Adipocyte (in vitro differentiated cells): ENCODE results near the gene ARHGAP29.
"Not testable (repeated sequence)": the region's sequence is repeated elsewhere in the genome, so short reads cannot be mapped to it uniquely, and the experiment has no call there.

Experiments
- DNase-seq: peaks from one replicate; pipeline ENCODE4 v3.0.0-alpha.2; 2015; ENCODE audit warnings: low read depth
- H3K27me3 ChIP-seq: replicated peaks from 2 replicates; pipeline ENCODE4 v1.7.0; 2013; ENCODE audit warnings: mild to moderate bottlenecking, low read length, moderate library complexity; ENCODE audit not compliant: control insufficient read depth, insufficient read depth
- H3K36me3 ChIP-seq: 2 replicates; pipeline ENCODE4 v1.7.0; 2013; ENCODE audit warnings: low read length, mild to moderate bottlenecking, moderate library complexity; ENCODE audit not compliant: control insufficient read depth, insufficient read depth, severe bottlenecking
- H3K4me1 ChIP-seq: 2 replicates; pipeline ENCODE4 v1.7.0; 2013; ENCODE audit warnings: mild to moderate bottlenecking, low read length, moderate library complexity; ENCODE audit not compliant: control insufficient read depth, insufficient read depth
- H3K4me3 ChIP-seq: 2 replicates; pipeline ENCODE4 v1.7.0; 2013; ENCODE audit warnings: mild to moderate bottlenecking, low read length, moderate library complexity
- H3K9ac ChIP-seq: 2 replicates; pipeline ENCODE4 v1.7.0; 2013; ENCODE audit warnings: mild to moderate bottlenecking, low read length, moderate library complexity
- H3K9me3 ChIP-seq: 2 replicates; pipeline ENCODE4 v1.7.0; 2013; ENCODE audit warnings: mild to moderate bottlenecking, low read length, moderate library complexity; ENCODE audit not compliant: control insufficient read depth

ARHGAP29 gene

GRCh38 chr1:94164121-94164520 is 73.3 kb downstream of the ARHGAP29 start:
- not testable (repeated sequence) for H3K9ac ChIP-seq, H3K4me3 ChIP-seq, DNase-seq, H3K4me1 ChIP-seq, H3K27me3 ChIP-seq, H3K9me3 ChIP-seq, H3K36me3 ChIP-seq

GRCh38 chr1:94163249-94163648 is 74.1 kb downstream of the ARHGAP29 start:
- not testable (repeated sequence) for H3K36me3 ChIP-seq, H3K9ac ChIP-seq, H3K9me3 ChIP-seq, H3K27me3 ChIP-seq, H3K4me1 ChIP-seq, H3K4me3 ChIP-seq, DNase-seq

- H3K27me3 ChIP-seq: no peaks in the 10 kb centered on the region
- H3K9me3 ChIP-seq: peaks cover under 1% of the 10 kb centered on the region
- H3K36me3 ChIP-seq: no peaks in the 10 kb centered on the region
- peak overlapping the region; percentile 20 for H3K4me3 ChIP-seq
- H3K4me1 ChIP-seq: peaks cover 10% of the 10 kb centered on the region
- peak; percentile 66 for DNase-seq
- H3K9ac ChIP-seq: no peak overlapping the region
These were observed 76.6 kb downstream of the ARHGAP29 start for GRCh38 chr1:94160811-94161210.

GRCh38 chr1:94156096-94156625 is 81.2 kb downstream of the ARHGAP29 start:
- no peaks in the 10 kb centered on the region for H3K27me3 ChIP-seq
- no peak overlapping the region for H3K9ac ChIP-seq
- peaks cover 15% of the 10 kb centered on the region for H3K4me1 ChIP-seq
- H3K4me3 ChIP-seq: no peak overlapping the region
- no peaks in the 10 kb centered on the region for H3K36me3 ChIP-seq
- H3K9me3 ChIP-seq: no peaks in the 10 kb centered on the region
- peak; percentile 48 for DNase-seq

GRCh38 chr1:94154989-94155388 is 82.4 kb downstream of the ARHGAP29 start:
- no peaks in the 10 kb centered on the region for H3K27me3 ChIP-seq
- no peak overlapping the region for H3K4me3 ChIP-seq
- peak; percentile 31 for DNase-seq
- no peak overlapping the region for H3K9ac ChIP-seq
- no peaks in the 10 kb centered on the region for H3K9me3 ChIP-seq
- H3K4me1 ChIP-seq: peaks cover 5% of the 10 kb centered on the region
- H3K36me3 ChIP-seq: no peaks in the 10 kb centered on the region

- Histone ChIP-seq H3K4me1 (peaks cover 5% of the 10 kb centered on the region), H3K36me3 (no peaks in the 10 kb centered on the region), H3K9me3 (no peaks in the 10 kb centered on the region), H3K9ac (no peak overlapping the region), H3K4me3 (no peak overlapping the region), H3K27me3 (no peaks in the 10 kb centered on the region)
- no peak for DNase-seq
These were observed 84.3 kb downstream of the ARHGAP29 start for GRCh38 chr1:94153133-94153532.

GRCh38 chr1:94149166-94149565 is 88.2 kb downstream of the ARHGAP29 start:
- H3K9me3 ChIP-seq, H3K4me3 ChIP-seq, DNase-seq, H3K9ac ChIP-seq, H3K4me1 ChIP-seq, H3K36me3 ChIP-seq, H3K27me3 ChIP-seq: not testable (repeated sequence)

DNA sequence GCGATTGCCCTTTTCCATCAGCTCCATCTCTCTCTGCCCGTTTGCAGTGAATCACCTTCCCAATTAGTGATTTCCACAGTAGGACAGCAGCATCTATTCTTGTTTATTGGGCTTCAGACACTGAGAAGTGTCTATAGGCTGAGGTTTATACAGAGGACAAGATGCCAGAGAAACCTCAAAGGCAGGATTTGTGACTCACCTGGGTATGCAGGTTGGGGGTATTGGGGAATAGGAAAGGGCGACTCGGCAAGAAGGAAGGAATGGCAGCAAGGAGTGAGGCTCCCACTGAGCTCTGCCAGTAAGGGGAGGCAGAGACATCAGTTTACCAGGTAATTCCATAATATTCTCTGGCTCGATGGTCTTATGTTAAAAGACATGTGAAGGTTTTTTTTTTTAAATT is 91.1 kb downstream of the ARHGAP29 start:
- H3K9me3 ChIP-seq: no peaks in the 10 kb centered on the region
- no peaks in the 10 kb centered on the region for H3K27me3 ChIP-seq
- H3K4me3 ChIP-seq: no peak overlapping the region
- H3K36me3 ChIP-seq: no peaks in the 10 kb centered on the region
- no peak for DNase-seq
- peaks cover 22% of the 10 kb centered on the region for H3K4me1 ChIP-seq
- H3K9ac ChIP-seq: no peak overlapping the region

DNA sequence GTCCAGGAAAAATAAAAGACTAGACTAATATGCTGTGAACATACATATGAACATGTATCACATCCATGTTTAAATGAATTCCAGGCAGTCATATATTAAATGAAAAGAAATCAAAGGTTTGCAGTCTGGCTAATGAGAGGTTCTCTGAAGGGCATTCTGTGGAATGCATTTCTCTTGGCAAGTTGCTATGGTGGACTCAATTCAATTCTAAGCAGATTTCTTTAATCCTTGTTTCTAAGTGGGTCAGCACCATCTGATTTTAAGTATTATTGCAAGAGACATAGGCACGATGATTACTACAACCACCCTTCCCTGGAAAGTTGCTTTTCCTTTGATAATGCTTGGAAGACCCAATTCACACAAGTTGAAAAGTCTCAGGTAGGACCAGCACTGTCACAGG is 92.5 kb downstream of the ARHGAP29 start:
- Histone ChIP-seq H3K36me3 (no peaks in the 10 kb centered on the region), H3K4me3 (no peak overlapping the region)

GRCh38 chr1:94143809-94144176 is 93.6 kb downstream of the ARHGAP29 start:
- Histone ChIP-seq H3K9ac (no peak overlapping the region), H3K36me3 (no peaks in the 10 kb centered on the region), H3K4me1 (peaks cover 22% of the 10 kb centered on the region), H3K4me3 (no peak overlapping the region), H3K27me3 (no peaks in the 10 kb centered on the region), H3K9me3 (no peaks in the 10 kb centered on the region)
- DNase-seq: peak; percentile 52

More for the DNA sequence above, 92.5 kb downstream of the ARHGAP29 start:
- DNase-seq: peak; percentile 60
- H3K9me3 ChIP-seq: no peaks in the 10 kb centered on the region
- peaks cover 22% of the 10 kb centered on the region for H3K4me1 ChIP-seq
- no peaks in the 10 kb centered on the region for H3K27me3 ChIP-seq
- H3K9ac ChIP-seq: no peak overlapping the region

- Histone ChIP-seq H3K27me3 (no peaks in the 10 kb centered on the region), H3K9ac (no peak overlapping the region), H3K36me3 (no peaks in the 10 kb centered on the region), H3K4me3 (no peak overlapping the region), H3K9me3 (no peaks in the 10 kb centered on the region), H3K4me1 (peaks cover 22% of the 10 kb centered on the region)
- peak; percentile 44 for DNase-seq
These were observed 94.1 kb downstream of the ARHGAP29 start for GRCh38 chr1:94143173-94143808.

- no peak for DNase-seq
- H3K36me3 ChIP-seq: no peaks in the 10 kb centered on the region
- peaks cover 22% of the 10 kb centered on the region for H3K4me1 ChIP-seq
- no peaks in the 10 kb centered on the region for H3K27me3 ChIP-seq
- H3K4me3 ChIP-seq: no peak overlapping the region
- H3K9ac ChIP-seq: no peak overlapping the region
- H3K9me3 ChIP-seq: no peaks in the 10 kb centered on the region
These were observed 94.8 kb downstream of the ARHGAP29 start for GRCh38 chr1:94142583-94142982.
